Right ventricle myocardium superior (tissue), 1 donor: ENCODE results near the gene ZNF654. TPM values are rescaled to one million over a fixed set of nuclear protein-coding genes. Genes with fewer than 3 reads are reported as not detected.
A peak's percentile ranks its signal among the peaks of the same experiment; 100 is the strongest.
"Not testable (repeated sequence)": the region's sequence is repeated elsewhere in the genome, so short reads cannot be mapped to it uniquely, and the experiment has no call there.

Experiments used
- ATAC-seq: fragments of 200-7000 bp; cut with Tn5 transposase; one replicate; pipeline ENCODE4 v1.9.1; 2020; ENCODE audit warnings: mild to moderate bottlenecking; ENCODE audit not compliant: poor library complexity
- DNase-seq: peaks from one replicate; pipeline ENCODE4 v3.0.0-alpha.2; 2020
- intact Hi-C: fragments of 100-400 bp; cut with DNase I; formaldehyde crosslinking; loops from one replicate; pipeline ENCODE4 v1.11.2; 2022
- long read RNA-seq: library from polyadenylated mRNA; unstranded; transcript quantifications from one replicate; pipeline ENCODE4 v2.0.0, GENCODE V29; 2021
- total RNA-seq: library from RNA; stranded (reverse); fragmentation: NEBNext Ultra II Directional; extraction: Animal tissue kit (Norgen Biotek cat#: 25700); gene quantifications from one replicate; pipeline ENCODE4 v1.2.1, GENCODE V29; 2021
- donor health status: DM: no; HTN: yes; CAD: no; lungs with severe emphysema.

Gene ZNF654
- 11.7 TPM for total RNA-seq
- long read RNA-seq, full-length matches to known transcripts, result 3 of 8 reads
- long read RNA-seq, partial matches to known transcripts, result 1 of 8 reads
- long read RNA-seq, other reads (novel, unspliced or antisense), result 4 of 8 reads

GRCh38 chr3:88058581-88059379 lies at the start of gene ZNF654, which contains the start of gene CGGBP1:
Gene ZNF654, plus strand, starts transcription at chr3:88059255. Its CDS starts 65 bp downstream, at chr3:88059320.
Gene CGGBP1, minus strand, starts transcription at chr3:88059005. Its CDS starts 3,029 bp downstream, at chr3:88055976.
- intact Hi-C loops, result loop anchor here (5.0 kb wide), 1 partner anchor 89 kb away; the partner anchor contains the start of gene C3orf38
- ATAC-seq (peak; percentile 97), DNase-seq (peak; percentile 98)

GRCh38 chr3:88010810-88011209 lies 48.2 kb upstream of the ZNF654 start:
- ATAC-seq (no peak), DNase-seq (no peak)

DNA sequence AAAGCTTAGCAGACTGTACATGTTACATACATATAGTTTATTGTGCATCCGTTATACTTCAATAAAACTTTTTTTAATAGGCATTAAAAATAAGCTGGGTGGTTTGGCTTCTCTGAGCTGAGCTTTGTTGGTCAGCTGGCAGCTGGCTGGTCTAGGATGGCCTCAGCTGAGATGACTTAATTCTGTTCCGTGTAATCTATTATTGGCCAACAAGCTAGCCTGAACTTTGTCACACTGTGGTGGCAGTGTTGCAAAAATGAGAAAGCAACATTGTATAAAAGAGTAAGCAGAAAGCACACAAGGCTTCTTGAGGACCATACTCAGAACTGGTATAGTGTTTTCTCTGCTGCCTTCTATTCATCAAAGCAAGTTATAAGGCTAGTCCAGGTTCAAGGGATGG lies 45.5 kb upstream of the ZNF654 start:
- DNase-seq (no peak), ATAC-seq (no peak)
- intact Hi-C loops, result no loop called here

More at GRCh38 chr3:88010810-88011209, 48.2 kb upstream of the ZNF654 start:
- intact Hi-C loops, result no loop called here

DNA sequence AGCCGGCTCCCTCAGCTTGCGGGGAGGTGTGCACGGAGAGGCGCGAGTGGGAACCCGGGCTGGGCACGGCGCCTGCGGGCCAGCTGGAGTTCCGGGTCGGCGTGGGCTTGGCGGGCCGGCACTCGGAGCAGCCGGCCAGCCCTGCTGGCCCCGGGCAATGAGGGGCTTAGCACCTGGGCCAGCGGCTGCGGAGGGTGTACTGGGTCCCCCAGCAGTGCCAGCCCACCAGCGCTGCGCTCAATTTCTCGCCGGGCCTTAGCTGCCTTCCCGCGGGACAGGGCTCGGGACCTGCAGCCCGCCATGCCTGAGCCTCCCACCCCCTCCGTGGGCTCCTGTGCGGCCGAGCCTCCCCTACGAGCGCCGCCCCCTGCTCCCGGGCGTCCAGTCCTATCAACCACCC lies 43.4 kb upstream of the ZNF654 start:
- DNase-seq, intact Hi-C loops, ATAC-seq: not testable (repeated sequence)

- ATAC-seq, result no peak
- intact Hi-C loops, result no loop called here
Measured at GRCh38 chr3:88019024-88019423, 40.0 kb upstream of the ZNF654 start.

DNA sequence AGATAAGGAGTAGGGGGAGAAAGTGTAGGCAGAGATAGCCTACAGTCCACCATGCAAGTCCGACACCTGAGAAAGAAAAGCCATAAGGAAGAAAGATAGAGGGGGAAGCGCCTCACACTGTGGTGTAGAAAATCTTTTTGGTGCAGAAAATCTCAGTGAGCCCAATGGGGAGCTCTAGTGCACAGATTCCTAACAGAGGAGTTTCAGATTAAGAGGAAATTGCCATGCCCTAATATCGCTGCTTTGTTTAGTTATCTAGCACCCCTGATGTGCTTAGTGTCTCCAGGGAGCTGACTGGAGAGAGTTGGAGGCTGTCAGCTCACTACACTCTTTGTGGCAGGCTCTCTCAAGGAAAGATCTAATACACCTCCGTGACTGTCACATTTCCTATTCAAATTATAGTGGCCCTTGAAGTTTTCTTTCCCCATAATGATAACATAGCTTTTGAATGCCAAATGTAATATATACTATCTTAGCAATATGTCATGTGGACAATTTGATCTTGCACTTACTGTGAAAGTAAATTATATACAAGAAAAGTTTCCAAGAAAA lies 34.0 kb upstream of the ZNF654 start:
- ATAC-seq, result no peak
- intact Hi-C loops, result no loop called here
- no peak for DNase-seq

More at GRCh38 chr3:88019024-88019423, 40.0 kb upstream of the ZNF654 start:
- DNase-seq, result no peak

DNA sequence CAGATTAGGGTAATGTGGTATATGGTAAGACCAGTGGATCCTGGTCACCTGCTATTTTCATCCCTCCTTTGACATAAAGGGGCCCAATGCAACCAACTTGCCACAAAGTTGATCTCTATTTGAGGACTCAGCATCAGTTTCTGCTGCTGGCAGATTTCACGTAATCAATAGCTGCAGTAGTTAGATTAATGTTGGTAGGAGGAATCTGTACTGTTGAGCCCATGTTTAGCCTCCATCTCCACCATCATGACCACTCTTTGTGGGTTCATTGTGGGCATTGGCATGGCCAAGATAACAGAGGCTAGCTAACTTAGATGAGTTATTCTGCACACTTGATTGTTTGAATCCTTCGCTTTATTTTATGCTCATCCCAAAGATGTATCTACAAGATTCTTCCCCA lies 30.2 kb upstream of the ZNF654 start:
- no peak for ATAC-seq
- DNase-seq, result no peak
- intact Hi-C loops, result no loop called here

DNA sequence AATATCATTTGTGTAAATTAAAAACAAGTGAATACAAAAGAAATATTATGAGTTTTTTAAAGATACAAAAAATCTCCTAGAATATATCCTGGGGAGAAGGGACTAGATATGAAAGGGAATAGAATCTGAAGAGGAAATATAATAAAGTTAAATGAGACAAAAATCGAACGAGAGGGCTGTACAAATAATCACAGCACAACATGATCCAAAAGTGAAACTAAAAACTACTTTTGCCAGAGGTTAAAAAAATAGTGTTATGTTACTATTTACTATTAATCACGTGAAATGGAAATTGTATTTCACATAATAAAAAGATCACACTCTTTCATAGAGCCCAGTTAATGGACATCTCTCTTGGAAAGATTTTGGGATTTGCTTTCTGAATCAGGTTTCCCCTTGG lies 28.8 kb upstream of the ZNF654 start:
- DNase-seq, result no peak
- intact Hi-C loops, result no loop called here
- ATAC-seq, result no peak

- DNase-seq (no peak), ATAC-seq (peak; percentile 64)
- intact Hi-C loops, result no loop called here
Measured at GRCh38 chr3:88031642-88032077, 27.4 kb upstream of the ZNF654 start.

GRCh38 chr3:88032245-88032644 lies 26.8 kb upstream of the ZNF654 start:
- DNase-seq (no peak), ATAC-seq (peak; percentile 27)
- intact Hi-C loops, result no loop called here

DNA sequence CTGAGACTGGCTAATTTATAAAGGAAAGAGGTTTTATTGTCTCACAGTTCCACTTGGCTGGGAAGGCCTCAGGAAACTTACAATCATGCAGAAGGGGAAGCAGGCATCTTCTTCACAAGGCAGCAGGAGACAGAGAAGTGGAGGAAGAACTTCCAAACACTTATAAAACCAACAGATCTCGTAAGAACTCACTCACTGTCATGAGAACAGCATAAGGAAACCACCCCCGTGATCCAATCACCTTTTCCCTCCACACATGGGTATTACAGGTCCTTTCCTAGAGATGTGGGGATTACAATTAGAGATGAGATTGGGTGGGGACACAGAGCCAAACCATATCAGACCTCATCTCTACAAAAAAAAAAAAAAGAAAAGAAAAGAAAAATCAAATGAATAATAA lies 26.0 kb upstream of the ZNF654 start:
- ATAC-seq (no peak), DNase-seq (no peak)
- intact Hi-C loops, result no loop called here

DNA sequence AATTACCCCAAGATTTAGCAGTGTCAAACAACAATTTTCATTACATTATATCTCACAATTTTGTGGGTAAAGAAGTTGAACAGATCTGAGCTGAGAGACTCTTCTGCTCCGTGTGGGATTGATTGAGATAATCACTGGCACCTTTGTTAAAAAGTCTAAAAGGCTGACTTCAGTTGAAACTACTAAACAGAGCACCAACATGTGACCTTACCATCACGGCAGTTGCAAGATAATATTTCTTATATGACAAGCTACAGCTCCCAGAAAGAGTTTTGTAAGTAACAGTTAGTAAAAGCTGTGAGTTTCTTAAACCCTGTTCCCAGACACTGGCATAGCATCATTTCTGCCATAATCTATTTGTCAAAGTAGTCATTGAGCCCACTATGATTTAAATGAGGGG lies 25.2 kb upstream of the ZNF654 start:
- no peak for DNase-seq
- ATAC-seq, result no peak
- intact Hi-C loops, result no loop called here

DNA sequence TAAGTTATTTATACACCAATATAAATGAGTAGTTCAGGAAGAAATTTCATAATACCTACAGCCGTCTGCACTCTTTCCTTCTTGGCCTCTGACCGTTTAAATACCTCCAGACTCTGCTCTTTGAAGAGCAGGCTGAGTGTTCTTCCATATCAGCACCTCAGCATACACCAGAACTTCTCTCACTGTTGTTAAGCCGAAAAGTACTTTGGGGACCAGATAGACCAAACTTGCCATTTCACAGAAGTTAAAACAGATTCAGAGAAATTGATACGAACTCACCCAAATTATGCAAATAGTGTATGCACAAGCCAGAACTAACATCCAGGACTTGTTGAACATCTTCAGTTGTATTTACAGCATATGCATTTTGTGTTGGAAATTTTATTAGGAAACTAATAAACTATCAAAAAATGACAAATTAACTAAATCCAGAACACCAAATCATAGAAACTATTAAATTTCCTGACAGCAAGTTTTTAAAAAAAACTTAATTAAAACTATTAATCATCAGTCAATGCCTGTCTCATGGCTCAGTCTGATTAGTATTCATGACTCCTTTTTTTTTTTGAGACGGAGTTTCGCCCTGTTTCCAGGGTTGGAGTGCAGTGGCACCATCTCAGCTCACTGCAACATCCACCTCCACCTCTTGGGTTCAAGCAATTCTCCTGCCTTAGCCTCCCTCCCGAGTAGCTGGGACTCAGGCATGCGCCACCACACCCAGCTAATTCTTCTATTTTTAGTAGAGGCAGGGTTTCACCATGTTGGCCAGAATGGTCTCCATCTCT lies 24.4 kb upstream of the ZNF654 start:
- ATAC-seq, result no peak
- DNase-seq, result no peak
- intact Hi-C loops, result no loop called here

DNA sequence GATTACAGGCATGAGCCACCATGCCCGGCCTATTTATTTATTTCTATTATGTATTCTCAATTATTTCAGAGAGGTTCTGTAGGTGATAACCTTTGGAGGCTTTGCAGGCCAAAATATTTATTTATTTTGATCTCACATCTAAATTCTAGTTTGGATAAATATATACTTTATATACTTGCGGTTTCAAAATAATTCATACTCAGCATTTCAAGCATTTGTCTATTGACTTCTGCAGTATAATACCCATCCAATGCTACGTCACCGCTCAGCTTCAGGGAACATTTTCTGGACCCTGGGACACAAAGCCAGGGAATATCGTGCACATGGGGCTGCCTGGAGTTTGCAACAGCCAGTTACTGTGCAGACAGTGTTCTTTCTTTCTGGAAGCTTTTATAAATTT lies 22.8 kb upstream of the ZNF654 start:
- no peak for ATAC-seq
- intact Hi-C loops, result no loop called here

DNA sequence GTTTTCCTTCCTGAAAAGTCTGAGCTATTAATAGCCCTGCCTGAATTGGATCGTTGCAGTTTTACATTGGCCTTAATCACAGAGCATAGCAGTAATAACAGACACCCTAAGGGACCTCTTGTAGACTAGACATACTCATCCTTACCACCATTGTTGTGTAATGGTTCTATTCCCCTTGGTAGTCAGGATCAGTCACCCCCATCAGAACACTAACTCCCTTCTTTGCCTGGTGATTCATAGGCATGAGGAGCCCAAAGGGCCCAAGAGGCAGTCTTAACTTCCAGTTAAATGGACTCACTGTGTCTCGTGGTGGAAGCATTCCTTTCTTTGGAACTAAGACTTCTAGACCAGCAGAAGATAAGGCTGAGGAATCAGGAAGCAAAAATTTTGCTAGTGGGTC lies 20.5 kb upstream of the ZNF654 start:
- ATAC-seq, result no peak
- intact Hi-C loops, result no loop called here
- DNase-seq, result no peak

More for the DNA sequence above, 22.8 kb upstream of the ZNF654 start:
- no peak for DNase-seq

DNA sequence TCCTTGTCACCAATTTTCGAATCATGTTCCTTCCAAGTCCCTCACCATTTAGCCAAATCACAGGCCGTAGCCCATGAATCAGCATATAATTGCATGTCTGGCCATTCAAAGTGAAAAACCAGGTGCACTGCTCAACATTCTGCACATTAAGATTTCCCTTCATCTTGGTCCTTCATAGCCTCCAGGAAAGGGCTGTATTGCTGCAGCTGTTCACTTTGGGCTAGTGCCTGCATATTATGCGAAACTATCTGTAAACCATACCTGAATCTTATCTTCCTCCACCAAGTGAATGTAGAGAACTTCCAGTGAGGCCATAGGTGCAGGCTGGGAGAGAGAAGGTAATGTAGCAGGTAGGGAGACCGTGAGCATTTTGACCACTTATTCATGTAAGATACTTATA lies 18.5 kb upstream of the ZNF654 start:
- DNase-seq, result no peak
- no peak for ATAC-seq
- intact Hi-C loops, result no loop called here

DNA sequence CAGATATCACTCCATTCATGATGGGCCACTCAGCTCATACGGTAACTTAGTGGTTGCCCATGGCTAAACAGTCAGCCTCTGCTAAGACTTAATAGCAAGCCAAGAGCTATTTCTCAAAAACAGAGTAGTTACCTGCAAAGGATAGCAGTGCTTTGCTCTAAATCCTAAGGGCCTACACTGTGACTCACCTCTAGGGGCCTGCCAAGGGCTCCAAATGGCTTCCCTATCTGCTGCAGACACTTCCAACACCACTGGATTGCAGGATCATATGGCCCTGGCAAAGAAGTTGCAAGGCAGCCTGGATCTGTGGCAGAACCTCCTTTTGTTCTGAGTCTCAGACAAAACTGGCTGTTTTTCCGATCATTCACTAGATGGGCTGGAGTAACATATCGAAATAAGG lies 18.1 kb upstream of the ZNF654 start:
- no peak for ATAC-seq
- intact Hi-C loops, result no loop called here
- no peak for DNase-seq

GRCh38 chr3:88044411-88044810 lies 14.6 kb upstream of the ZNF654 start:
- intact Hi-C loops, result no loop called here
- ATAC-seq (no peak), DNase-seq (no peak)

DNA sequence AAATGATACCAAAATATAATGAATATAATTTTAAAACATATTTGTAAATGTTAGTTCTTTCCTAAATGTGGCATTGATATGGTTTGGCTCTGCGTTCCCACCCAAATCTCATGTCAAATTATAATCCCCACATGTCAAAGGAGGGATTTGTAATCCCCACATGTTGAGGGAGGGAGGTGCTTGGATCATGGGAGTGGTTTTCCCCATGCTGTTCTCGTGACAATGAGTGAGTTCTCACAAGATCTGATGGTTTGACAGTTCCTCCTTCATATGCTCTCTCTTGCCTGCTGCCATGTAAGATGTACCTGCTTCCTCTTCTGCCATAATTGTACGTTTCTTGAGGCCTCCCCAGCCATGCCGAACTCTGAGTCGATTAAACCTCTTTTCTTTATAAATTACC lies 12.3 kb upstream of the ZNF654 start:
- ATAC-seq (no peak), DNase-seq (no peak)
- intact Hi-C loops, result no loop called here
